ENCODE results near the gene NECAB2.
"Not testable (repeated sequence)": the region's sequence is repeated elsewhere in the genome, so short reads cannot be mapped to it uniquely, and the experiment has no call there.

Gene NECAB2

GRCh38 chr16:83936581-83937165 is 31.4 kb upstream of the NECAB2 start:
- DNase-seq = no peak

GRCh38 chr16:83937267-83937666 is 30.8 kb upstream of the NECAB2 start:
- no peak for DNase-seq

- DNase-seq = no peak
Measured at GRCh38 chr16:83937922-83938885, 29.8 kb upstream of the NECAB2 start.

GRCh38 chr16:83939266-83939855 is 28.7 kb upstream of the NECAB2 start:
- DNase-seq = no peak

GRCh38 chr16:83940119-83940518 is 27.9 kb upstream of the NECAB2 start:
- DNase-seq = no peak

GRCh38 chr16:83940630-83941378 is 27.2 kb upstream of the NECAB2 start:
- DNase-seq = no peak

GRCh38 chr16:83941546-83941945 is 26.5 kb upstream of the NECAB2 start:
- not testable (repeated sequence) for DNase-seq

- DNase-seq = no peak
Measured at GRCh38 chr16:83942074-83942473, 26.0 kb upstream of the NECAB2 start.

- DNase-seq = no peak
Measured at GRCh38 chr16:83942815-83943515, 25.1 kb upstream of the NECAB2 start.

GRCh38 chr16:83943516-83944050 is 24.5 kb upstream of the NECAB2 start:
- DNase-seq = no peak

- DNase-seq = no peak
Measured at GRCh38 chr16:83945587-83945986, 22.5 kb upstream of the NECAB2 start.

GRCh38 chr16:83946154-83946780 is 21.8 kb upstream of the NECAB2 start:
- DNase-seq = no peak

GRCh38 chr16:83946781-83947566 is 21.1 kb upstream of the NECAB2 start:
- DNase-seq = no peak

GRCh38 chr16:83947642-83948234 is 20.3 kb upstream of the NECAB2 start:
- no peak for DNase-seq

GRCh38 chr16:83948914-83949723 is 18.9 kb upstream of the NECAB2 start:
- DNase-seq = no peak

GRCh38 chr16:83949724-83950001 is 18.4 kb upstream of the NECAB2 start:
- DNase-seq = no peak

- not testable (repeated sequence) for DNase-seq
Measured at GRCh38 chr16:83950862-83951399, 17.1 kb upstream of the NECAB2 start.

- DNase-seq = no peak
Measured at GRCh38 chr16:83951544-83951943, 16.5 kb upstream of the NECAB2 start.

- no peak for DNase-seq
Measured at GRCh38 chr16:83952587-83952939, 15.5 kb upstream of the NECAB2 start.
